T-helper 2 cell treated with Interferon-gamma antibody and Interleukin-4, amounts not matched to agents 100 ng/mL and 5 ng/mL, for 36 hours (primary cell): ENCODE data around the gene SLMAP. TPM values are rescaled to one million over a fixed set of nuclear protein-coding genes. Genes with fewer than 3 reads are reported as not detected.
"Not testable (repeated sequence)": the region's sequence is repeated elsewhere in the genome, so short reads cannot be mapped to it uniquely, and the experiment has no call there.

Experiments
- intact Hi-C: fragments of 100-400 bp; cut with micrococcal nuclease; formaldehyde crosslinking; loops from one replicate; pipeline ENCODE4 v1.15.1; 2023
- total RNA-seq: library from RNA; stranded (reverse); gene quantifications from 2 replicates; pipeline ENCODE4 v1.2.3, GENCODE V29; 2022

Gene SLMAP
- total RNA-seq, 1 donor from 2014 or later: 51.1 TPM

DNA sequence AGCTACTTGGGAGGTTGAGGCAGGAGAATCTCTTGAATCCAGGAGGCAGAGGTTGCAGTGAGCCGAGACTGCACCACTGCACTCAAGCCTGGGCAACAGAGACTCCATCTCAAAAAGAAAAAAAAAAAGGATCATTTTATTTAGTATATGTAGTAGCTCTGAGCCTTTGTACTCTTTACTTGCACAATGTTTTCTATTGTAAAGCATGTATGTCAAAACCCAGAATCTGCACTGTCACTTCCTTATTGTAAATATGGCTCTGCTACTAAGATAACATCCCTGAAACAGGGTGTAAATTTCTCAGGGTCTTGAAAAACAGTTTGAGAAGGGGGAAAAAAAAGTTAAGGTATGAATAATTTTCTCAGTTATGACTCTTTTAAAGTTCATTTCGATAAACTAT lies 35.1 kb downstream of the SLMAP start:
- intact Hi-C loops: no loop called here

- intact Hi-C loops: no loop called here
Observed at GRCh38 chr3:57792198-57792597, 36.1 kb downstream of the SLMAP start.

DNA sequence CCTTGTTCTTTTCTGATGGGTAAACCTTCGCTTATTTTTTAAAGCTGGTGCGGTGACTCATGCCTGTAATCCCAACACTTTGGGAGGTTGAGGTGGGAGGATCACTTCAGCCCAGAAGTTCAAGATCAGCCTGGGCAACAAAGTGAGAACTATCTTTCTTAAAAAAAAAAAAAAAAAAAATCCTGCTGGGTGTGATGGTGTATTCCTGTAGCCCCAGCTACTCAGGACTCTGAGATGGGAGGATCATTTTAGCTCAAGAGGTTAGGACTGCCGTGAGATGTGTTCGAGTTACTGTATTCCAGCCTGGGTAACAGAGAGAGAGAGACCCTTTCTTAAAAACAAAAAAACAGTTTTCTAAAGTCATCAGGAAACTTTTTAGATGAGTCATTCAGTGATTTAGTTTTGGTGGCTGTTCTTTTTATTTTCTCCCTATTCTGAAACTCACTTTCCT lies 37.7 kb downstream of the SLMAP start:
- intact Hi-C loops: no loop called here

GRCh38 chr3:57794501-57794900 lies 38.4 kb downstream of the SLMAP start:
- intact Hi-C loops: no loop called here

GRCh38 chr3:57794951-57795350 lies 38.8 kb downstream of the SLMAP start:
- intact Hi-C loops: no loop called here

GRCh38 chr3:57796261-57796660 lies 40.2 kb downstream of the SLMAP start:
- intact Hi-C loops: no loop called here

DNA sequence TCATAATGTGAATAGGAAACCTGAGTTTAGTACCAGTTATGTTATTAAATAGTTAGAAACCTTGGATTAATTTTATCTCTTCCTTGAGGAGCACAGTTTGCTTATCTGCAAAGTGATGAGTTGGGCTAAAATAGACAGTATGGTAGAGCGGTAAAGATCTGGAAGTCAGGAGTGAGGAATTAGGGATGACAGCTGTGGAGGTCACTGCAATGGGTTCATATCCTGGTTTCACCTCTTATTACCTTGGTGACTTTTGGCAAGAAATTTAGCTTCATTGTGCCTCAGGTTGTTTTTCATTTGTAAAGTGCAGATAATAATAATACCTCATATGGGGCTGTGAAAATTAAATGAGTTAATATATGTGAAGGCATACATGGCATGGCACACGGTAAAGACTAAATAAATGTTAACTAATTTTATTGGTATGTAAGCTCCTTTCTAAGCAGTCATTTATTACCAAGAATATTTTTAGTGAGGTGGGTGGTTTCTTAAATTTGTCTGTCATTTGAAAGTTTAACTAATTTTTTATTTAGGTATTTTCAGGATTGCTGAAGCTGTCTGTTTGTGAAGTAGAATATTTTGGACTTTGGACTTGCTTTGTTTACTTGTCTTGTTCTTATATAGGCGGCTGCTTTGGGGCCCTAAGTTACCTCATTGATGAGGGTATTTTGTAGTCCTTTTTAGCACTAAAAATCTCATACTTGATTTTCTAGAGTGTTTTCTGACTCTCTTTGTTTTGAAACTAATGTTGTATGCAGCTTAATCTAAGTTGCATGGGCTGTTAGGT lies 41.8 kb downstream of the SLMAP start:
- intact Hi-C loops: no loop called here

DNA sequence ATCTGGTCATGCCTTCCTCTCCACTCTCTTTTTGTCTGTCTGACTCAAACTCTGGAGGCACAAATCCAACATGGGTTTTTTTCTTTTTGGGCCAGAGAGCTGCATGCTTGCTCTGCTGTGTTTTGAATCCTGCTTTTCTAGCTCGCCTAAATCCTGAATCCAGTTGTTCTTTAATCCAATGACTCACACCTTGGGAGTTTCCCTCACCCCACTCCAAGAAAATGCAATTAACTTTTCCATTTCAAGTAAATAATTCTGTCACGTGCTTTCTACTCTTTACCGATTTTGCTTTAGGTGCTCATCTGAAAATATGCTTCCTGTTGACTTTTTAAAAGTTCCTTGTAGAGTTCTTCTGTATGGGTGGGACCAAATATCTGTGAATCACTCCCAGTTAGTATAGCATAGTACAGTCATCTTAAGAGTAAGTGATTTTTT lies 47.6 kb downstream of the SLMAP start:
- intact Hi-C loops: loop anchor here (5.0 kb wide), 1 partner anchor 46 kb away; the partner anchor contains the start of gene SLMAP

DNA sequence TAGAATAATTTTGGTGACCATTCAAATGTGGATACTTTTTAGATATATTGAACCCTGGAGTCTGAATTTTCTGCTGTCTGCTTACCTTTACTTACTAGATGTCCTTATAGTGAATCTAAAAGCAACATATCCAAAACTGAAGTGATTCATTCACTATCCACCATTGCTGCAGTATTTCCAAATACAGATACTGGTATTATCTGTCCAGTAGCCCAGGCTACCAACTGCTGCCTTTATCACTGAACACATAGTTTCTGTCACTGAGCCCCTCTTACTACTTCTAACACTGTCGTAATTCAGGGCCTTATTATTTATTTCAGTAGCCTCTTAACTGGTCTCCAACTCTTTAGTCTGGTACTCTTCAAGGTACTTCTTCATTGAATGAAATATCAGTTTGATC lies 49.2 kb downstream of the SLMAP start:
- intact Hi-C loops: no loop called here

DNA sequence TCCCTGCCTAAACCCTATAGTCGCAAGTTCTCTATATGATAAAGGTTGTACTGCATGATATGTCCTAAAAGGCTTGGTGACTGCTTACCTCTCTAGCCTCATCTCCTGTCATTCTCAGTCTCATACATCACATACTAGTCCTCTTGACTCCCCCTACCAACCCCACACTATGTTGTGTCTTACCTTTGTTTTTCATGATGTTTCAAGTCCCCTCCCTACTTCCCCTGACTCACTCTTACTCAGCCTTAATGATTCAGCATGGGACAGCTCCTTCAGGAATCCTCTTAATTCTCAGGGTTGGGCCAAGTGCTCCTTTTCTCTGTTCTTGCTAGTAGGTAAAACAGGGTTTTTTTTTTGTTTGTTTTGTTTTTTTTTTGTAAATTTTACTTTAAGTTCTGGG lies 49.6 kb downstream of the SLMAP start:
- intact Hi-C loops: no loop called here

DNA sequence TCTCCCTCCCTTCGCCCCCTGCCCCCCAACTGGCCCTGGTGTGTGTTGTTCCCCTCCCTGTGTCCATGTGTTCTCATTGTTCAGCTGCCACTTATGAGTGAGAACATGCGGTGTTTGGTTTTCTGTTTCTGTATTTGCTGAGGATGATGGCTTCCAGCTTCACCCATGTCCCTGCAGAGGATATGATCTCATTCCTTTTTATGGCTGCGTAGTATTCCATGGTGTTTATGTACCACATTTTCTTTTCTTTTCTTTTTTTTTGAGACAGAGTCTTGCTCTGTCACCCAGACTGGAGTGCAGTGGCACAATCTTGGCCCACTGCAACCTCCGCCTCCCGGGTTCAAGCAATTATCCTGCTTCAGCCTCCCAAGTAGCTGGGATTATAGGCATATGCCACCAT lies 50.1 kb downstream of the SLMAP start:
- intact Hi-C loops: not testable (repeated sequence)

DNA sequence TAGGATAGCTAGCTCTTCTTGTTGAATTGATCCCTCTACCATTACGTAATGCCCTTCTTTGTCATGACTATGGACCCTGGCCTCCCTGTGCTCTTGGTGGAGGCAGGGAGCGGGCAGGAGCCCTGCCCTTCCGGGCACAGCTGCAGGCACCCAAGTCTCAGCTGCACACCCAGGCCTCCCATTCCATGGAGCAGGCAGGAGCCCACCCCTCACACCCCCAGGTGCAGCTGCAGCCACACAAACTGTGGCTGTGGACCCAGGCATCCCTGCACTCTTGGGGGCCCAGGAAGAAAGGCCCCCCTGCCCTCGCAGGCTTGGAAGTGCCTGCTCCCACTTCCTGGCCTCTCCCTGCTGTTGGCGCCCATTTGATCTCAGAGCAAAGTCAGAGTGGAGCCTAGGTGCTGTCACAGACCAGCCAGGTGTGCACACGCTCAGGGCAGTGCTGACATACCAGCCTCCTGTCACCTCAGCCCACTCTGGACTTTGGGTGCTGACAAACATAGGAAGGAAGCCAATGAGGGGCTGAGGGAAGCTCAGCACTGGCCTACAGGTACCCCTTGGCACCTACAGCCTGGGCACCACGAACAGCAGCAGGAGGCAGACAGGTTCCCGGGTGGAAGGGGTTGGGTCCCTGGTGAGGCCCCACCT lies 53.0 kb downstream of the SLMAP start:
- intact Hi-C loops: no loop called here

GRCh38 chr3:57809609-57809968 lies 53.5 kb downstream of the SLMAP start:
- intact Hi-C loops: no loop called here

GRCh38 chr3:57810048-57810447 lies 53.9 kb downstream of the SLMAP start:
- intact Hi-C loops: no loop called here

DNA sequence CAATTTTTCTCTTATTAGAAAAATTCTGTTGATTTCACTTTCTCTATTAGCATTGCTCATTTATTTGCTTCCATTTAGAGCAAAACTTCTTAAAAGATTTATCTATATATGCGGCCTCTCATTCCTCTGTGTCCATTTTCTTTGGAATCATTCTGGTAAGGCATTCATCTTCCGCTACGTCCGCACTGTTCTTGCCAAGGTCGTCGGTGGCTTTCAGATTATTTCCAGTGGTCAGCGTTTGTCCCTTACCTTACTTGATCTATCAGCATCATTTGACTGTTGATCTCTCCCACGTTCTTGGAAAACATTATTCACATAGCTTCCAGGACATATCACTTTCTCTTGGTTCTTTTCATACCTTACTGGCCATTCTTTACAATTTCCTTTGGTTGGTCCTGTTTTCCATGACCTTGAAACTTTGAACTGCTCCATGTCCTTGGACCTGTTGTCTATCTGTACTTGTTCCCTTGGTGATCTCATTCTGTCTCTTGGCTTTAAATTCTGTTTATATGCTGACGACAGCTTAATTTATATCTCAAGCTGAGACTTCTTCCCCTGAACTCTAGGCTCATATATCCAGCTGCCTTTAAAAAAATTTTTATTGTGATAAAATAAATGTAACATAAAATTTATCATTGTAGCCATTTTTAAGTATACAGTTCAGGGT lies 54.5 kb downstream of the SLMAP start:
- intact Hi-C loops: no loop called here

GRCh38 chr3:57815036-57815435 lies 58.9 kb downstream of the SLMAP start:
- intact Hi-C loops: no loop called here

GRCh38 chr3:57816471-57817095 lies 60.5 kb downstream of the SLMAP start:
- intact Hi-C loops: no loop called here

DNA sequence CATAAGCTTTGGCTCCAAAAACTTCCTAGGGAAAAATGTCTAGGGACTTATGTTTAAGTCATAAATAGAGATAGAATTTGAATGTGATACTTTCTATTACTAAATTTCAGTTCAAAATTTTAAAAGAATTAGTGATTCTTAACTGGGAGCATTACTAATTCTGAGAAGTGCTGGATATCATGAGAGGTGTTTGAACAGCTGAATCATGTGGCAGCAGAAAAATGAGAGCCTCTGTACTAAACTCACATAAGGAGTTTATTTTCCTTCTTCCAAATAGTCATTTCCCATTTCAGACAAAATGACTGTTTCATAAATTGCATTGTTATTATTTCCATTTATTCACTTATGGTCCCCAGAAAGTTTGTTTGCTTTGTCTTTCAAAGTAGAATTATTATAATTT lies 62.7 kb downstream of the SLMAP start:
- intact Hi-C loops: no loop called here

GRCh38 chr3:57820479-57820878 lies 64.4 kb downstream of the SLMAP start:
- intact Hi-C loops: no loop called here

GRCh38 chr3:57821765-57822164 lies 65.7 kb downstream of the SLMAP start:
- intact Hi-C loops: no loop called here

DNA sequence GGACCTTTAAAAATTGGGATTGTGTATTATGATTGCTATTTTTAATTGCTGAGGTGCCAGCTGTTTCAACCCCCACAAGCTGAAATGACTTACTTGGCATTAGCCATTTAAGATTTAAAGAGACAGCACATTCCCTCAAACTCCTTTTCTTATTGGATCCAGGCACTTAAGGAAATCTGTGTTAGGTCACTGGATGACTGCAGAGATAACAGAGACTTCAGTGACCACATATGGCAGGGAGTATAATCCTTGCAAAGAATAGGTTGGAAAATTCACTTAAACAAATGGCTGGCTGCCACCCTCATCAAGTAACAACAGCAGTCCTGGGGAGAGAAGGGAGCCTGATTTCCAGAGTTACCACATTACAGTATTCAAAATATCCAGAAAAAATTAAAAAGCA lies 66.6 kb downstream of the SLMAP start:
- intact Hi-C loops: no loop called here

- intact Hi-C loops: no loop called here
Observed at GRCh38 chr3:57825116-57825515, 69.0 kb downstream of the SLMAP start.
